ENCODE results near the gene INPP5A.
"Not testable (repeated sequence)": the region's sequence is repeated elsewhere in the genome, so short reads cannot be mapped to it uniquely, and the experiment has no call there.

The INPP5A gene

GRCh38 chr10:132789659-132790148, 252.1 kb downstream of the INPP5A start:
- Mint-ChIP-seq H3K36me3 (ENCODE audit: low read depth) (no peaks in the 10 kb centered on the region), H3K4me1 (no peaks in the 10 kb centered on the region), H3K9me3 (no peaks in the 10 kb centered on the region), H3K4me3 (no peak overlapping the region), H3K27ac (no peak overlapping the region), H3K27me3 (peaks cover 12% of the 10 kb centered on the region)
- DNase-seq = no peak
- no peak for ATAC-seq

- DNase-seq (no peak), ATAC-seq (no peak)
- Mint-ChIP-seq H3K9me3 (no peaks in the 10 kb centered on the region), H3K27me3 (peaks cover 12% of the 10 kb centered on the region), H3K27ac (no peak overlapping the region), H3K36me3 (ENCODE audit: low read depth) (no peaks in the 10 kb centered on the region), H3K4me3 (no peak overlapping the region), H3K4me1 (no peaks in the 10 kb centered on the region)
Measured at GRCh38 chr10:132790470-132790869, 252.9 kb downstream of the INPP5A start.

GRCh38 chr10:132790934-132791829, 253.6 kb downstream of the INPP5A start:
- H3K4me1 Mint-ChIP-seq = no peaks in the 10 kb centered on the region
- peaks cover 12% of the 10 kb centered on the region for H3K27me3 Mint-ChIP-seq
- no peak overlapping the region for H3K4me3 Mint-ChIP-seq
- DNase-seq = no peak
- no peak overlapping the region for H3K27ac Mint-ChIP-seq
- H3K36me3 Mint-ChIP-seq (ENCODE audit: low read depth) = no peaks in the 10 kb centered on the region
- ATAC-seq = no peak
- no peaks in the 10 kb centered on the region for H3K9me3 Mint-ChIP-seq

GRCh38 chr10:132792099-132792498, 254.5 kb downstream of the INPP5A start:
- H3K36me3 Mint-ChIP-seq (ENCODE audit: low read depth); H3K27ac Mint-ChIP-seq; DNase-seq; H3K4me1 Mint-ChIP-seq; ATAC-seq; H3K9me3 Mint-ChIP-seq; H3K4me3 Mint-ChIP-seq: not testable (repeated sequence)
- H3K27me3 Mint-ChIP-seq = peaks cover 11% of the 10 kb centered on the region

GRCh38 chr10:132792796-132793195, 255.2 kb downstream of the INPP5A start:
- Mint-ChIP-seq H3K36me3 (ENCODE audit: low read depth) (no peaks in the 10 kb centered on the region), H3K4me1 (no peaks in the 10 kb centered on the region), H3K9me3 (no peaks in the 10 kb centered on the region), H3K27me3 (peaks cover 11% of the 10 kb centered on the region), H3K4me3 (no peak overlapping the region), H3K27ac (no peak overlapping the region)
- DNase-seq = no peak
- no peak for ATAC-seq

GRCh38 chr10:132793213-132793612, 255.6 kb downstream of the INPP5A start:
- Mint-ChIP-seq H3K27ac (no peak overlapping the region), H3K36me3 (ENCODE audit: low read depth) (no peaks in the 10 kb centered on the region), H3K4me3 (no peak overlapping the region), H3K9me3 (no peaks in the 10 kb centered on the region), H3K4me1 (no peaks in the 10 kb centered on the region), H3K27me3 (peaks cover 11% of the 10 kb centered on the region)
- ATAC-seq (no peak), DNase-seq (no peak)

GRCh38 chr10:132793871-132794849, 256.6 kb downstream of the INPP5A start:
- Mint-ChIP-seq H3K4me1 (no peaks in the 10 kb centered on the region), H3K36me3 (ENCODE audit: low read depth) (no peaks in the 10 kb centered on the region), H3K9me3 (no peaks in the 10 kb centered on the region), H3K27me3 (peaks cover 6% of the 10 kb centered on the region), H3K27ac (no peak overlapping the region), H3K4me3 (no peak overlapping the region)
- no peak for ATAC-seq
- DNase-seq = no peak

GRCh38 chr10:132796846-132797245, 259.3 kb downstream of the INPP5A start:
- H3K4me3 Mint-ChIP-seq = no peak overlapping the region
- H3K27ac Mint-ChIP-seq = no peak overlapping the region
- H3K36me3 Mint-ChIP-seq (ENCODE audit: low read depth) = no peaks in the 10 kb centered on the region
- no peaks in the 10 kb centered on the region for H3K9me3 Mint-ChIP-seq
- ATAC-seq = no peak
- H3K27me3 Mint-ChIP-seq = no peaks in the 10 kb centered on the region
- DNase-seq = no peak
- H3K4me1 Mint-ChIP-seq = no peaks in the 10 kb centered on the region

- H3K36me3 Mint-ChIP-seq (ENCODE audit: low read depth); H3K4me3 Mint-ChIP-seq; H3K27ac Mint-ChIP-seq; ATAC-seq; H3K27me3 Mint-ChIP-seq; H3K9me3 Mint-ChIP-seq; DNase-seq; H3K4me1 Mint-ChIP-seq: not testable (repeated sequence)
Measured at GRCh38 chr10:132797986-132798385, 260.4 kb downstream of the INPP5A start.

GRCh38 chr10:132798403-132798802, 260.8 kb downstream of the INPP5A start:
- Mint-ChIP-seq H3K4me3 (no peak overlapping the region), H3K4me1 (no peaks in the 10 kb centered on the region), H3K9me3 (no peaks in the 10 kb centered on the region), H3K36me3 (ENCODE audit: low read depth) (no peaks in the 10 kb centered on the region), H3K27me3 (no peaks in the 10 kb centered on the region), H3K27ac (no peak overlapping the region)
- DNase-seq (no peak), ATAC-seq (no peak)

GRCh38 chr10:132798876-132799275, 261.3 kb downstream of the INPP5A start:
- Mint-ChIP-seq H3K36me3 (ENCODE audit: low read depth) (no peaks in the 10 kb centered on the region), H3K9me3 (no peaks in the 10 kb centered on the region)

GRCh38 chr10:132799865-132800264, 262.3 kb downstream of the INPP5A start:
- no peak for ATAC-seq
- no peaks in the 10 kb centered on the region for H3K4me1 Mint-ChIP-seq
- H3K36me3 Mint-ChIP-seq (ENCODE audit: low read depth) = no peaks in the 10 kb centered on the region
- no peak overlapping the region for H3K27ac Mint-ChIP-seq
- DNase-seq = no peak
- H3K4me3 Mint-ChIP-seq = no peak overlapping the region
- no peaks in the 10 kb centered on the region for H3K27me3 Mint-ChIP-seq
- no peaks in the 10 kb centered on the region for H3K9me3 Mint-ChIP-seq

More at GRCh38 chr10:132798876-132799275, 261.3 kb downstream of the INPP5A start:
- DNase-seq (no peak), ATAC-seq (no peak)
- Mint-ChIP-seq H3K27me3 (no peaks in the 10 kb centered on the region), H3K4me3 (no peak overlapping the region), H3K4me1 (no peaks in the 10 kb centered on the region), H3K27ac (no peak overlapping the region)

GRCh38 chr10:132802048-132802447, 264.5 kb downstream of the INPP5A start:
- H3K4me1 Mint-ChIP-seq = no peaks in the 10 kb centered on the region
- no peaks in the 10 kb centered on the region for H3K27me3 Mint-ChIP-seq
- no peak overlapping the region for H3K4me3 Mint-ChIP-seq
- no peaks in the 10 kb centered on the region for H3K36me3 Mint-ChIP-seq (ENCODE audit: low read depth)
- DNase-seq = no peak
- H3K9me3 Mint-ChIP-seq = no peaks in the 10 kb centered on the region
- H3K27ac Mint-ChIP-seq = no peak overlapping the region
- ATAC-seq = no peak

GRCh38 chr10:132802694-132803320, 265.2 kb downstream of the INPP5A start:
- Mint-ChIP-seq H3K27ac (no peak overlapping the region), H3K4me3 (no peak overlapping the region), H3K27me3 (no peaks in the 10 kb centered on the region), H3K9me3 (no peaks in the 10 kb centered on the region), H3K36me3 (ENCODE audit: low read depth) (no peaks in the 10 kb centered on the region), H3K4me1 (no peaks in the 10 kb centered on the region)
- DNase-seq = no peak
- no peak for ATAC-seq
